HL-60 (cell line): ENCODE results near the gene ZACN.
"Not testable (repeated sequence)": the region's sequence is repeated elsewhere in the genome, so short reads cannot be mapped to it uniquely, and the experiment has no call there.

Source experiments
- POLR2AphosphoS5 ChIP-seq: IDR thresholded peaks from 2 replicates; pipeline ENCODE4 v1.6.1; 2012; ENCODE audit warnings: low read depth
- TF ChIP-seq, protein P1 (sequence below): IDR thresholded peaks from one replicate; pipeline ENCODE4 v1.5.1; 2011; ENCODE audit warnings: low read length, control low read depth, inconsistent platforms; ENCODE audit not compliant: insufficient read depth
- TF ChIP-seq, protein P2 (sequence below): IDR thresholded peaks from 2 replicates; pipeline ENCODE4 v1.6.1; 2012; ENCODE audit warnings: low read depth; ENCODE audit not compliant: insufficient replicate concordance

DNA sequence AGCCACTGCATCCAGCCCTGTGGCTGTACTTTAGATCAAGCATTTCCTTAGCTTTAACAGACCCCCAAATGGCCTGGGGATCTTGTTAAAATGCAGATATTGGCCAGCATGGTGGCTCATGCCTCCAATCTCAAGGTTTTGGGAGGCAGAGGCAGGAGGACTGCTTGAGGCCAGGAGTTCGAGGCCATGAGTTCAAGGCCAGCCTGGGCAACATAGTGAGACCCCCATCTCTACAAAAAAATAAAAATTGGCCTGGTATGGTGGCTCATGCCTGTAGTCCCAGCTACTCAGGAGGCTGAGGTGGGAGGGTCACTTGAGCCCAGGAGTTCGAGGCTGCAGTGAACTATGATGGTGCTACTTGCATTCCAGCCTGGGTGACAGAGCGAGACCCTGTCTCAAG is 36.1 kb upstream of the ZACN start:
- TF ChIP-seq, protein P1, sequence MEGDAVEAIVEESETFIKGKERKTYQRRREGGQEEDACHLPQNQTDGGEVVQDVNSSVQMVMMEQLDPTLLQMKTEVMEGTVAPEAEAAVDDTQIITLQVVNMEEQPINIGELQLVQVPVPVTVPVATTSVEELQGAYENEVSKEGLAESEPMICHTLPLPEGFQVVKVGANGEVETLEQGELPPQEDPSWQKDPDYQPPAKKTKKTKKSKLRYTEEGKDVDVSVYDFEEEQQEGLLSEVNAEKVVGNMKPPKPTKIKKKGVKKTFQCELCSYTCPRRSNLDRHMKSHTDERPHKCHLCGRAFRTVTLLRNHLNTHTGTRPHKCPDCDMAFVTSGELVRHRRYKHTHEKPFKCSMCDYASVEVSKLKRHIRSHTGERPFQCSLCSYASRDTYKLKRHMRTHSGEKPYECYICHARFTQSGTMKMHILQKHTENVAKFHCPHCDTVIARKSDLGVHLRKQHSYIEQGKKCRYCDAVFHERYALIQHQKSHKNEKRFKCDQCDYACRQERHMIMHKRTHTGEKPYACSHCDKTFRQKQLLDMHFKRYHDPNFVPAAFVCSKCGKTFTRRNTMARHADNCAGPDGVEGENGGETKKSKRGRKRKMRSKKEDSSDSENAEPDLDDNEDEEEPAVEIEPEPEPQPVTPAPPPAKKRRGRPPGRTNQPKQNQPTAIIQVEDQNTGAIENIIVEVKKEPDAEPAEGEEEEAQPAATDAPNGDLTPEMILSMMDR = not testable (repeated sequence)
- TF ChIP-seq, protein P2, sequence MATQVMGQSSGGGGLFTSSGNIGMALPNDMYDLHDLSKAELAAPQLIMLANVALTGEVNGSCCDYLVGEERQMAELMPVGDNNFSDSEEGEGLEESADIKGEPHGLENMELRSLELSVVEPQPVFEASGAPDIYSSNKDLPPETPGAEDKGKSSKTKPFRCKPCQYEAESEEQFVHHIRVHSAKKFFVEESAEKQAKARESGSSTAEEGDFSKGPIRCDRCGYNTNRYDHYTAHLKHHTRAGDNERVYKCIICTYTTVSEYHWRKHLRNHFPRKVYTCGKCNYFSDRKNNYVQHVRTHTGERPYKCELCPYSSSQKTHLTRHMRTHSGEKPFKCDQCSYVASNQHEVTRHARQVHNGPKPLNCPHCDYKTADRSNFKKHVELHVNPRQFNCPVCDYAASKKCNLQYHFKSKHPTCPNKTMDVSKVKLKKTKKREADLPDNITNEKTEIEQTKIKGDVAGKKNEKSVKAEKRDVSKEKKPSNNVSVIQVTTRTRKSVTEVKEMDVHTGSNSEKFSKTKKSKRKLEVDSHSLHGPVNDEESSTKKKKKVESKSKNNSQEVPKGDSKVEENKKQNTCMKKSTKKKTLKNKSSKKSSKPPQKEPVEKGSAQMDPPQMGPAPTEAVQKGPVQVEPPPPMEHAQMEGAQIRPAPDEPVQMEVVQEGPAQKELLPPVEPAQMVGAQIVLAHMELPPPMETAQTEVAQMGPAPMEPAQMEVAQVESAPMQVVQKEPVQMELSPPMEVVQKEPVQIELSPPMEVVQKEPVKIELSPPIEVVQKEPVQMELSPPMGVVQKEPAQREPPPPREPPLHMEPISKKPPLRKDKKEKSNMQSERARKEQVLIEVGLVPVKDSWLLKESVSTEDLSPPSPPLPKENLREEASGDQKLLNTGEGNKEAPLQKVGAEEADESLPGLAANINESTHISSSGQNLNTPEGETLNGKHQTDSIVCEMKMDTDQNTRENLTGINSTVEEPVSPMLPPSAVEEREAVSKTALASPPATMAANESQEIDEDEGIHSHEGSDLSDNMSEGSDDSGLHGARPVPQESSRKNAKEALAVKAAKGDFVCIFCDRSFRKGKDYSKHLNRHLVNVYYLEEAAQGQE = not testable (repeated sequence)
- TF ChIP-seq POLR2AphosphoS5 = not testable (repeated sequence)
